ENCODE data around the gene SACS. TPM values are rescaled to one million over a fixed set of nuclear protein-coding genes. Genes with fewer than 3 reads are reported as not detected.

Gene SACS
- total RNA-seq: 34.0 and 34.3 TPM in 2 replicates

- no peak within 1 kb of the TSS for H3K27ac Mint-ChIP-seq
- peaks cover 4% of the 10 kb centered on the region for H3K4me1 Mint-ChIP-seq (ENCODE audit: low read depth)
- intact Hi-C loops (cut with micrococcal nuclease): no loop called here
- H3K36me3 Mint-ChIP-seq (ENCODE audit: low read depth): no peaks in the 10 kb centered on the region
- H3K4me3 Mint-ChIP-seq (ENCODE audit: low read depth): no peak within 1 kb of the TSS
- H3K9me3 Mint-ChIP-seq: no peaks in the 10 kb centered on the region
- no peak for DNase-seq (ENCODE audit: low spot score)
- H3K27me3 Mint-ChIP-seq (ENCODE audit: low read depth): peaks cover 36% of the 10 kb centered on the region
Measured at GRCh38 chr13:23433171-23434153, at the start of gene SACS. TSS of gene SACS (minus strand) at chr13:23433702. CDS start at chr13:23411239, 22,463 bp downstream.

- intact Hi-C loops (cut with micrococcal nuclease): no loop called here
- no peak overlapping the region for H3K4me3 Mint-ChIP-seq (ENCODE audit: low read depth)
- H3K27me3 Mint-ChIP-seq (ENCODE audit: low read depth): peaks cover 20% of the 10 kb centered on the region
Measured at GRCh38 chr13:23480324-23480723, 46.8 kb upstream of the SACS start.

GRCh38 chr13:23477101-23477500, 43.6 kb upstream of the SACS start:
- Mint-ChIP-seq H3K27ac (no peak overlapping the region), H3K4me3 (ENCODE audit: low read depth) (no peak overlapping the region), H3K27me3 (ENCODE audit: low read depth) (peaks cover 16% of the 10 kb centered on the region), H3K4me1 (ENCODE audit: low read depth) (no peaks in the 10 kb centered on the region), H3K9me3 (peaks cover 16% of the 10 kb centered on the region), H3K36me3 (ENCODE audit: low read depth) (no peaks in the 10 kb centered on the region)
- intact Hi-C loops (cut with micrococcal nuclease): no loop called here
- DNase-seq (ENCODE audit: low spot score): no peak

More at GRCh38 chr13:23480324-23480723, 46.8 kb upstream of the SACS start:
- DNase-seq (ENCODE audit: low spot score): no peak
- Mint-ChIP-seq H3K36me3 (ENCODE audit: low read depth) (no peaks in the 10 kb centered on the region), H3K9me3 (peaks cover 16% of the 10 kb centered on the region), H3K27ac (no peak overlapping the region), H3K4me1 (ENCODE audit: low read depth) (no peaks in the 10 kb centered on the region)

GRCh38 chr13:23473221-23473620, 39.7 kb upstream of the SACS start:
- Mint-ChIP-seq H3K27ac (no peak overlapping the region), H3K36me3 (ENCODE audit: low read depth) (no peaks in the 10 kb centered on the region), H3K9me3 (no peaks in the 10 kb centered on the region), H3K4me1 (ENCODE audit: low read depth) (no peaks in the 10 kb centered on the region), H3K27me3 (ENCODE audit: low read depth) (peaks cover 31% of the 10 kb centered on the region), H3K4me3 (ENCODE audit: low read depth) (no peak overlapping the region)
- intact Hi-C loops (cut with micrococcal nuclease): no loop called here
- DNase-seq (ENCODE audit: low spot score): no peak

- H3K9me3 Mint-ChIP-seq: no peaks in the 10 kb centered on the region
- intact Hi-C loops (cut with micrococcal nuclease): no loop called here
- no peaks in the 10 kb centered on the region for H3K36me3 Mint-ChIP-seq (ENCODE audit: low read depth)
- no peak for DNase-seq (ENCODE audit: low spot score)
- no peak overlapping the region for H3K27ac Mint-ChIP-seq
- no peak overlapping the region for H3K4me3 Mint-ChIP-seq (ENCODE audit: low read depth)
- H3K27me3 Mint-ChIP-seq (ENCODE audit: low read depth): peaks cover 28% of the 10 kb centered on the region
- H3K4me1 Mint-ChIP-seq (ENCODE audit: low read depth): no peaks in the 10 kb centered on the region
Measured at GRCh38 chr13:23472189-23472588, 38.7 kb upstream of the SACS start.

- Mint-ChIP-seq H3K36me3 (ENCODE audit: low read depth) (no peaks in the 10 kb centered on the region), H3K4me1 (ENCODE audit: low read depth) (peaks cover 4% of the 10 kb centered on the region), H3K4me3 (ENCODE audit: low read depth) (no peak overlapping the region), H3K27ac (no peak overlapping the region), H3K27me3 (ENCODE audit: low read depth) (peaks cover 28% of the 10 kb centered on the region), H3K9me3 (no peaks in the 10 kb centered on the region)
- intact Hi-C loops (cut with micrococcal nuclease): no loop called here
- DNase-seq (ENCODE audit: low spot score): no peak
Measured at GRCh38 chr13:23470790-23471614, 37.5 kb upstream of the SACS start.

DNA sequence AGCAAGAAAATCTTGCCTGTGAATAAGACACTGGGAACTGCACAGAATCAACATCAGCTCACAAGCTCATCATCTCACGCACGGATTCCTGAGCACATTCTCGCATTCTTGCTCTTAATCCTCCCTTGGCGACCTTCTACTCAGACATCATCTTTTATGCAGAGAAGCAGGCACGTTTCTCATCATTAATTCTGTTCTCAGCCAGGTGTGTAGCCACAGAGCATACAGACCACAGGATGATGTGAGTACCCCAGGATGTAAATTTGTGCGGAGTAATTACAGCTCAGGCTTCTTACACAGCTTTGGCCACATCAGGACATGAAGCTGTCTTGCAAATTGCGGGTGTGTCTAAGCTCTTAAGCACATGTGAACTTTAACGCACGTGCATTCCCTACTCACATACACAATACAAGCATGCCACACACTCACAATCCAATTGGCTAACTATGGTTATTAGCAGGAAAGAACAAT, 36.5 kb upstream of the SACS start:
- H3K9me3 Mint-ChIP-seq: no peaks in the 10 kb centered on the region
- H3K4me1 Mint-ChIP-seq (ENCODE audit: low read depth): peaks cover 7% of the 10 kb centered on the region
- no peak for DNase-seq (ENCODE audit: low spot score)
- H3K27ac Mint-ChIP-seq: no peak overlapping the region
- H3K4me3 Mint-ChIP-seq (ENCODE audit: low read depth): no peak overlapping the region
- intact Hi-C loops (cut with micrococcal nuclease): loop anchor here (5.0 to 10.0 kb wide), 4 partner anchors 107 to 417 kb away; partner anchors contain the start of gene MIPEP
- H3K36me3 Mint-ChIP-seq (ENCODE audit: low read depth): no peaks in the 10 kb centered on the region
- H3K27me3 Mint-ChIP-seq (ENCODE audit: low read depth): peaks cover 33% of the 10 kb centered on the region

- Mint-ChIP-seq H3K27ac (no peak overlapping the region), H3K4me1 (ENCODE audit: low read depth) (peaks cover 8% of the 10 kb centered on the region), H3K9me3 (no peaks in the 10 kb centered on the region), H3K4me3 (ENCODE audit: low read depth) (no peak overlapping the region), H3K27me3 (ENCODE audit: low read depth) (peaks cover 34% of the 10 kb centered on the region), H3K36me3 (ENCODE audit: low read depth) (no peaks in the 10 kb centered on the region)
- intact Hi-C loops (cut with micrococcal nuclease): loop anchor here (5.0 to 10.0 kb wide), 4 partner anchors 108 to 418 kb away; partner anchors contain the start of gene MIPEP
- DNase-seq (ENCODE audit: low spot score): no peak
Measured at GRCh38 chr13:23468811-23469210, 35.3 kb upstream of the SACS start.

DNA sequence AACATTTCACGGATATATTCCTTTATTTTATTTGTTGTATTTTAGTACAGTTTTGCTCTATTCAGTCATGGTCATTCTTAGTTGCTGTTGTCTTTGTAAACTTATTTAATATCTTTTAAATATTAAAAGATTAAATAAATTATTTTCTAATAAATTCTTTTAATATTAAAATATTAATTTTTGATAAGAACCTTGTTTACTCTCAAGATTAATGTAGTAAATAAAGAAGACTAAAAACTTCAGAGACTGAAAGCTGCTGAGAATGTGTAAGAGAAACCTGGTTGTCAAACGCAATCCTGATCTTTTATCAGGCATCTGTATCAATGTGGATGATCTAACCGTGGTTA, 34.4 kb upstream of the SACS start:
- H3K9me3 Mint-ChIP-seq: no peaks in the 10 kb centered on the region
- peaks cover 17% of the 10 kb centered on the region for H3K4me1 Mint-ChIP-seq (ENCODE audit: low read depth)
- DNase-seq (ENCODE audit: low spot score): no peak
- no peak overlapping the region for H3K4me3 Mint-ChIP-seq (ENCODE audit: low read depth)
- intact Hi-C loops (cut with micrococcal nuclease): loop anchor here (5.0 to 10.0 kb wide), 4 partner anchors 109 to 419 kb away; partner anchors contain the start of gene MIPEP
- no peak overlapping the region for H3K27ac Mint-ChIP-seq
- H3K27me3 Mint-ChIP-seq (ENCODE audit: low read depth): peaks cover 40% of the 10 kb centered on the region
- no peaks in the 10 kb centered on the region for H3K36me3 Mint-ChIP-seq (ENCODE audit: low read depth)

GRCh38 chr13:23467048-23467931, 33.8 kb upstream of the SACS start:
- no peak overlapping the region for H3K27ac Mint-ChIP-seq
- H3K9me3 Mint-ChIP-seq: no peaks in the 10 kb centered on the region
- H3K4me1 Mint-ChIP-seq (ENCODE audit: low read depth): peaks cover 17% of the 10 kb centered on the region
- H3K36me3 Mint-ChIP-seq (ENCODE audit: low read depth): no peaks in the 10 kb centered on the region
- DNase-seq (ENCODE audit: low spot score): no peak
- peak overlapping the region; percentile 10 for H3K4me3 Mint-ChIP-seq (ENCODE audit: low read depth)
- intact Hi-C loops (cut with micrococcal nuclease): loop anchor here (5.0 to 10.0 kb wide), 4 partner anchors 110 to 420 kb away; partner anchors contain the start of gene MIPEP
- peaks cover 41% of the 10 kb centered on the region for H3K27me3 Mint-ChIP-seq (ENCODE audit: low read depth)

DNA sequence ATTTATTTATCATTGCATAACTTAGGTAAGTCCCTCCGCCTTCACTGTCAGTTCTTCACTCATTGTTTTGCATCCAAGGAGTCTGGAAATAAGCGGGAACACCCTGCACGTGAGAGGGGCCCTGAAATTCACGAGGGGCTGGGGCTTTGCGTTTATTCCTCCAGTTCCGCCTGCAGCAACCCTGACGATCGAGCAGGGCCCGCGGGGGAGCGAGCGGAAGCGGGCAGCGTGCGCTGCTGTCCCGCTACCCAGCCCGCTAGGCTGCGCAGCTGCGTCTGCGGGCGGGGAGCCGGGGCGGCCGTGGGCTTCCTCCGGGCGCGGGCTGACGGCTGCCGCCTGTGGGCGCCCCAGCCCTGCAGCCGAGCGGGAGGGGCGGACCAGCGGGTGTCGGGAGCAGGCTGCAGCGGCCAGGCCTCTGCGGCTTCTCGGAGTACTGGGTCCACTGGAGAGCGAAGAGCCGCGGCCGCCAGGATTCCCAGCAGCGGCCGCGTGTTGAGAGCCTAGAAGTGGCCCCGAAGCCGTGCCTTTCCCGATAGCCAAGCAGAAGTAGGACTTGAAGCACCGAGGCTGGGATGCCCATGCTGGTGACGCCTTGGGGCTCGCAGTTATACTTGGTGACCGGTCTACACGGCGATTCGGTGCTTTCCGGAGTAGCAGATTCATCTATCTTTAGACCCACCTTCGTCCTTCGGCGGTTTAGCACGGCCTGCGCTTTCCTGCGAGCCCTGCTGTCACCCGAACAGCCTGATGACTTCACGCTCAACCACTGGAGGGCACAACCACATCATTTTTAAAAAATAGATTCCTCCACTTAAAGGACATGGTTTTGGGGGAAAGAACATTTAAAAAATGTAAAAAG, 32.9 kb upstream of the SACS start:
- peak; percentile 36 for DNase-seq (ENCODE audit: low spot score)
- intact Hi-C loops (cut with micrococcal nuclease): loop anchor here (1.0 to 10.0 kb wide), 6 partner anchors 111 to 433 kb away; partner anchors contain the start of gene MIPEP
- H3K9me3 Mint-ChIP-seq: no peaks in the 10 kb centered on the region
- peaks cover 41% of the 10 kb centered on the region for H3K27me3 Mint-ChIP-seq (ENCODE audit: low read depth)
- peak overlapping the region; percentile 60 for H3K4me3 Mint-ChIP-seq (ENCODE audit: low read depth)
- H3K4me1 Mint-ChIP-seq (ENCODE audit: low read depth): peaks cover 17% of the 10 kb centered on the region
- no peak overlapping the region for H3K27ac Mint-ChIP-seq
- H3K36me3 Mint-ChIP-seq (ENCODE audit: low read depth): no peaks in the 10 kb centered on the region

Measured in activated T-helper 2 cell treated with anti-CD3 and anti-CD28 coated beads, Interferon-gamma antibody, Interleukin-2, Interleukin-4, amounts not matched to agents 10 μg/mL and 5 μg/mL and 100 μg/mL, durations not matched to agents 14 hours and 24 hours and 36 hours (primary cell).